ENCODE data around the gene EXOSC2. TPM values are rescaled to one million over a fixed set of nuclear protein-coding genes. Genes with fewer than 3 reads are reported as not detected.

Gene EXOSC2
- total RNA-seq, 1 donor from 2014 or later, result 75.5 TPM

DNA sequence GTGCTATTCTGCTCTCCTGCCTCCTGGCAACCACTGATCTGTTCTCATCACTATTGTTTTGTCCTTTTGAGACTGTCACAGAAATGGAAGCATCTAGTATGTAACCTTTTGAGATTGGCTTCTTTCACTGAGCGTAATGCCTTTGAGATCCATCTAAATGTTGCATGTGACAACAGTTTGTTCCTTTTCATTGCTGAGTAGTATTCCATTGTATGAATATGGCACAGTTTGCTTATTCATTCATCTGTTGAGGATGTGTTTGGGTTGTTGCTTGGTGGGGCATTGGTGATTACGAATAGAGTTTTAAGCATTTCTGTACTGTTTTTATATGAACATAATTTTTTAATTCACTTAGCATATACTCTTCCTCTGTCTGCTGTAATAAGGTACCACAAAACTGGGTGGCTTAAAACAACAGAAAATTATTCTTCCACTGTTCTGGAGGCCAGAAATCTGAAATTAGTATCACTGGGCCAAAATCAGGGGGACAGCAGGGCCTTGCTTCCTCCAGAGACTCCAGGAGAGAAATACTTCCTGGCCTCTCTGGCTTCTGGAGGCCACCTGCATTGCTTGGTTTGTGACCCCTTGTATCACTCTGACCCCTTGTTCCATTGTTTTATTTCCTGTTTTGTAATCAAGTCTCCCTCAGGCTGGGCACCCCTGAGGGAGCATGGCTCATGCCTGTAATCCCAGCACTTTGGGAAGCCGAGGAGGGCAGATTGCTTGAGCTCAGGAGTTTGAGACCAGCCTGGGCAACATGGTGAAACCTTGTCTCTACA lies 53.0 kb downstream of the EXOSC2 start:
- peaks cover 2% of the 10 kb centered on the region for H3K36me3 Mint-ChIP-seq
- Histone ChIP-seq H3K36me3 (no peaks in the 10 kb centered on the region), H3K27me3 (no peaks in the 10 kb centered on the region), H4K20me1 (ENCODE audit: low read depth) (peaks cover 21% of the 10 kb centered on the region), H3K4me1 (no peaks in the 10 kb centered on the region), H3K4me2 (no peak overlapping the region), H3K27ac (no peak overlapping the region), H3K4me3 (no peak overlapping the region), H3K9me3 (ENCODE audit: low read depth) (no peaks in the 10 kb centered on the region), H3F3A (ENCODE audit: low read depth) (peaks cover 8% of the 10 kb centered on the region), H3K79me2 (ENCODE audit: low read depth) (peaks cover 43% of the 10 kb centered on the region), H2AFZ (replicated peaks) (no peak overlapping the region), H3K9ac (no peak overlapping the region)
- no peak for TF ChIP-seq EZH2 (IDR thresholded peaks at IDR 0.05)
- TF ChIP-seq EZH2phosphoT487 (IDR thresholded peaks at IDR 0.05), result no peak
- TF ChIP-seq, protein P1, sequence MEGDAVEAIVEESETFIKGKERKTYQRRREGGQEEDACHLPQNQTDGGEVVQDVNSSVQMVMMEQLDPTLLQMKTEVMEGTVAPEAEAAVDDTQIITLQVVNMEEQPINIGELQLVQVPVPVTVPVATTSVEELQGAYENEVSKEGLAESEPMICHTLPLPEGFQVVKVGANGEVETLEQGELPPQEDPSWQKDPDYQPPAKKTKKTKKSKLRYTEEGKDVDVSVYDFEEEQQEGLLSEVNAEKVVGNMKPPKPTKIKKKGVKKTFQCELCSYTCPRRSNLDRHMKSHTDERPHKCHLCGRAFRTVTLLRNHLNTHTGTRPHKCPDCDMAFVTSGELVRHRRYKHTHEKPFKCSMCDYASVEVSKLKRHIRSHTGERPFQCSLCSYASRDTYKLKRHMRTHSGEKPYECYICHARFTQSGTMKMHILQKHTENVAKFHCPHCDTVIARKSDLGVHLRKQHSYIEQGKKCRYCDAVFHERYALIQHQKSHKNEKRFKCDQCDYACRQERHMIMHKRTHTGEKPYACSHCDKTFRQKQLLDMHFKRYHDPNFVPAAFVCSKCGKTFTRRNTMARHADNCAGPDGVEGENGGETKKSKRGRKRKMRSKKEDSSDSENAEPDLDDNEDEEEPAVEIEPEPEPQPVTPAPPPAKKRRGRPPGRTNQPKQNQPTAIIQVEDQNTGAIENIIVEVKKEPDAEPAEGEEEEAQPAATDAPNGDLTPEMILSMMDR (IDR thresholded peaks at IDR 0.05), result no peak
- no peak overlapping the region for H3K4me3 Mint-ChIP-seq
- DNase-seq (ENCODE audit: low spot score), result no peak
- peaks cover 2% of the 10 kb centered on the region for H3K9me3 Mint-ChIP-seq
- H3K4me1 Mint-ChIP-seq, result peaks cover 21% of the 10 kb centered on the region
- peaks cover 2% of the 10 kb centered on the region for H3K27me3 Mint-ChIP-seq (ENCODE audit: insufficient read depth, low read depth)
- no peak overlapping the region for H3K27ac Mint-ChIP-seq

DNA sequence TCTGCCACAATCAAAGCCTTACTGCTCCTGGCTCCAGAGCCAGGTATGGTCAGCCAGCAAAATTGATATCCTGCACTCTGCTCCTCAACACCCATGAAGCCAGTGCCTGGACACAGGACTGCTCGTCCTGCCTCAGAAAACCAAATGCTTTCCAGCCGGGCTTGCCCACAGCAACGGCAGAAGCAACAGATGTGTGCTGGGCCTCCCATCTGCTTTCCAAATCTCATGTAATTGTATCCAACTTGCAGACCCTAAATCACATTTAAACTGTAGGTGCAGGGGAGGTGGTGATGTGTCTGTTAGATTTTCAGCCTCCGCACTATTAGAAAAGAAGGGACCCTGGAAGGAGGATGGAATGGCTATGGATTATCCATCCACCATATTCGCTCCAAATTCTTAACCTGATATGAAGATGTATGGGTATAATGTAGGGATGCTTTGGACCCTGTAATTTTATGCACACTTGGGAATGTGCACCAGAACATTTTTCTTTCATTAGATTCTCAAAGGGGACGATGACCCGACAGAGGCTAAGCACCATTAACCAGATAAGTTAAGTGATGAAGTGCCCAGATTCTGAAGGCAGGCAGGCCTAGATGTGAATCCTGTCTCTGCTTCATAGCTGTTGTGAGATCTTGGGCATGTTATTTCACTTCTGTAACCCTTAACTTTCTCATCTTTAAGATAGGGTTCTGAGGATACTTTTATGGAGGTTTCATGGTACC lies 58.2 kb downstream of the EXOSC2 start:
- peaks cover 17% of the 10 kb centered on the region for H4K20me1 ChIP-seq (ENCODE audit: low read depth)
- peaks cover 2% of the 10 kb centered on the region for H3K9me3 Mint-ChIP-seq
- no peak overlapping the region for H3K27ac Mint-ChIP-seq

More for the DNA sequence above, 58.2 kb downstream of the EXOSC2 start:
- Histone ChIP-seq H3K36me3 (no peaks in the 10 kb centered on the region), H3K79me2 (ENCODE audit: low read depth) (peaks cover 22% of the 10 kb centered on the region), H3K27ac (no peak overlapping the region), H3F3A (ENCODE audit: low read depth) (peaks cover 8% of the 10 kb centered on the region), H3K4me3 (no peak overlapping the region), H3K4me2 (no peak overlapping the region), H3K4me1 (peaks cover 10% of the 10 kb centered on the region), H3K27me3 (no peaks in the 10 kb centered on the region), H3K9me3 (ENCODE audit: low read depth) (no peaks in the 10 kb centered on the region), H3K9ac (no peak overlapping the region), H2AFZ (replicated peaks) (no peak overlapping the region)
- H3K4me1 Mint-ChIP-seq, result peaks cover 16% of the 10 kb centered on the region
- H3K4me3 Mint-ChIP-seq, result no peak overlapping the region
- H3K27me3 Mint-ChIP-seq (ENCODE audit: insufficient read depth, low read depth), result no peaks in the 10 kb centered on the region
- H3K36me3 Mint-ChIP-seq, result no peaks in the 10 kb centered on the region
- no peak for TF ChIP-seq EZH2 (IDR thresholded peaks at IDR 0.05)
- TF ChIP-seq, protein P1 (IDR thresholded peaks at IDR 0.05), result no peak
- no peak for TF ChIP-seq EZH2phosphoT487 (IDR thresholded peaks at IDR 0.05)
- no peak for DNase-seq (ENCODE audit: low spot score)

Small RNA genes within 50 kb of the gene (small RNA-seq; reads per million reads assigned to genes)
- not detected for gene AL359092.1

Other genes starting within 250 kb of the EXOSC2 start
- 22.5 and 28.9 TPM in 2 replicates for gene ASS1, start 248.8 kb upstream of the EXOSC2 start, total RNA-seq (ENCODE audit: low replicate concordance)
- 65.2 and 87.2 TPM in 2 replicates for gene FUBP3, start 114.2 kb upstream of the EXOSC2 start, total RNA-seq (ENCODE audit: low replicate concordance)
- gene PRDM12, start 29.2 kb upstream of the EXOSC2 start, total RNA-seq (ENCODE audit: low replicate concordance), result not detected in 2 replicates
- 38.4 and 74.0 TPM in 2 replicates for gene ABL1, start 141.5 kb downstream of the EXOSC2 start, total RNA-seq (ENCODE audit: low replicate concordance)
- gene QRFP, start 203.0 kb downstream of the EXOSC2 start, total RNA-seq (ENCODE audit: low replicate concordance), result not detected in 2 replicates
- gene FIBCD1, start 245.5 kb downstream of the EXOSC2 start, total RNA-seq (ENCODE audit: low replicate concordance), result 1.8 and 7.2 TPM in 2 replicates